Measurements from ENCODE around the gene ADCY2.

ADCY2 gene

GRCh38 chr5:7638456-7638855, 242.5 kb downstream of the ADCY2 start:
- no peak overlapping the region for H3K27ac ChIP-seq
- no peaks in the 10 kb centered on the region for H3K4me1 ChIP-seq
- TF ChIP-seq, protein P1, sequence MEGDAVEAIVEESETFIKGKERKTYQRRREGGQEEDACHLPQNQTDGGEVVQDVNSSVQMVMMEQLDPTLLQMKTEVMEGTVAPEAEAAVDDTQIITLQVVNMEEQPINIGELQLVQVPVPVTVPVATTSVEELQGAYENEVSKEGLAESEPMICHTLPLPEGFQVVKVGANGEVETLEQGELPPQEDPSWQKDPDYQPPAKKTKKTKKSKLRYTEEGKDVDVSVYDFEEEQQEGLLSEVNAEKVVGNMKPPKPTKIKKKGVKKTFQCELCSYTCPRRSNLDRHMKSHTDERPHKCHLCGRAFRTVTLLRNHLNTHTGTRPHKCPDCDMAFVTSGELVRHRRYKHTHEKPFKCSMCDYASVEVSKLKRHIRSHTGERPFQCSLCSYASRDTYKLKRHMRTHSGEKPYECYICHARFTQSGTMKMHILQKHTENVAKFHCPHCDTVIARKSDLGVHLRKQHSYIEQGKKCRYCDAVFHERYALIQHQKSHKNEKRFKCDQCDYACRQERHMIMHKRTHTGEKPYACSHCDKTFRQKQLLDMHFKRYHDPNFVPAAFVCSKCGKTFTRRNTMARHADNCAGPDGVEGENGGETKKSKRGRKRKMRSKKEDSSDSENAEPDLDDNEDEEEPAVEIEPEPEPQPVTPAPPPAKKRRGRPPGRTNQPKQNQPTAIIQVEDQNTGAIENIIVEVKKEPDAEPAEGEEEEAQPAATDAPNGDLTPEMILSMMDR (IDR thresholded peaks at IDR 0.05): no peak
- intact Hi-C loops (cut with DNase I; ENCODE audit: low total_unique reads): no loop called here
- no peaks in the 10 kb centered on the region for H3K27me3 ChIP-seq
- no peak overlapping the region for H3K4me3 ChIP-seq
- DNase-seq: no peak
- H3K9me3 ChIP-seq: peaks cover 0 to 9% (median 4%) of the 10 kb centered on the region in 3 donors
- H3K36me3 ChIP-seq: no peaks in the 10 kb centered on the region

DNA sequence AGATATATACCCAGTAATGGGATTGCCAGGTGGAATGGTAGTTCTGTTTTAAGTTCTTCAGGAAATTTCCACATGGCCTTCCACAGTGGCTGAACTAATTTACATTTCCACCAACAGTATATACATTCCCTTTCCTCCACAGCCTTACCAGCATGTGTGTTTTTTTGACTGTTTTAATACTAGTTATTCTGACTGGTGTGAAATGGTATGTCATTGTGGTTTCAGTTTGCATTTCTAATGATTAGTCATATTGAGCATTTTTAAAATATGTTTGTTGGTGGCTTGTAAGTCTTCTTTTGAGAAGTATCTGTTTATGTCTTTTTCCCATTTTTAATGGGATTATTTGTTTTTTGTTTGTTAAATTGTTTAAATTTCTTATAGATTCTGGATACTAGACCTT, 246.1 kb downstream of the ADCY2 start:
- Histone ChIP-seq H3K4me3 (no peak overlapping the region), H3K27me3 (no peaks in the 10 kb centered on the region), H3K36me3 (no peaks in the 10 kb centered on the region), H3K27ac (no peak overlapping the region), H3K9me3 (peaks cover 0 to 9% (median 4%) of the 10 kb centered on the region in 3 donors), H3K4me1 (no peaks in the 10 kb centered on the region)
- intact Hi-C loops (cut with DNase I; ENCODE audit: low total_unique reads): no loop called here
- TF ChIP-seq, protein P1 (IDR thresholded peaks at IDR 0.05): no peak
- DNase-seq: no peak

- TF ChIP-seq, protein P1 (IDR thresholded peaks at IDR 0.05): no peak
- DNase-seq: no peak
- Histone ChIP-seq H3K9me3 (peaks cover 0 to 9% (median 4%) of the 10 kb centered on the region in 3 donors), H3K36me3 (no peaks in the 10 kb centered on the region), H3K27me3 (no peaks in the 10 kb centered on the region), H3K4me3 (no peak overlapping the region), H3K27ac (no peak overlapping the region), H3K4me1 (no peaks in the 10 kb centered on the region)
- intact Hi-C loops (cut with DNase I; ENCODE audit: low total_unique reads): no loop called here
Measured at GRCh38 chr5:7644723-7645122, 248.8 kb downstream of the ADCY2 start.

- Histone ChIP-seq H3K4me1 (no peaks in the 10 kb centered on the region), H3K27me3 (no peaks in the 10 kb centered on the region), H3K36me3 (no peaks in the 10 kb centered on the region), H3K4me3 (no peak overlapping the region), H3K27ac (no peak overlapping the region), H3K9me3 (no peaks in the 10 kb centered on the region)
- intact Hi-C loops (cut with DNase I; ENCODE audit: low total_unique reads): no loop called here
- DNase-seq: no peak
- TF ChIP-seq, protein P1 (IDR thresholded peaks at IDR 0.05): no peak
Measured at GRCh38 chr5:7650755-7651154, 254.8 kb downstream of the ADCY2 start.

DNA sequence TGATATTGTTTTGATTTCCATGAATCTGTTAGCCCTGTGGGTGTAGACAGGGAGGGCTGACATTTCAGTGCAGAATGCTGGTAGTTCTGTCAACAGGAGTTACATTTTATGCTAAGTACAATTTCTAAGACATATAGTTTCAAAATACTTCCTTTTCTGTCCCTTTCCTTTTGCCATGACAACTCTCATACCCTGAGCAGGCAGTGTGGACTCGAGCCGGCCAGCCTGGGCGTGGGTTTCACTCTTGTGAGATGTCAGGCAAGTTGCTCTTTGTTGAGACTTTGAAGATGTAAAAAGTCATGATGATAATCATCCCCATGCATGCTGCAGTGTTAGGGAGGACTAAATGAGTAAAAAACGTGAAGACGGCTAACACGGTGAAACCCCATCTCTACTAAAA, 257.1 kb downstream of the ADCY2 start:
- H3K27ac ChIP-seq: no peak overlapping the region

More for the DNA sequence above, 257.1 kb downstream of the ADCY2 start:
- Histone ChIP-seq H3K27me3 (no peaks in the 10 kb centered on the region), H3K9me3 (no peaks in the 10 kb centered on the region), H3K4me1 (no peaks in the 10 kb centered on the region), H3K4me3 (no peak overlapping the region), H3K36me3 (no peaks in the 10 kb centered on the region)
- TF ChIP-seq, protein P1 (IDR thresholded peaks at IDR 0.05): no peak
- no peak for DNase-seq
- intact Hi-C loops (cut with DNase I; ENCODE audit: low total_unique reads): no loop called here
